ENCODE data around the gene KCNQ4. TPM values are rescaled to one million over a fixed set of nuclear protein-coding genes. Genes with fewer than 3 reads are reported as not detected.

KCNQ4 gene
- total RNA-seq, 1 experiment from 2014 or later = not detected

- ChIA-PET CTCF (no interaction called here), POLR2A (interaction anchor here (1.5 kb wide), 1 partner anchor 11 kb away, joined by 5 read pairs; no protein-coding TSS in a partner anchor)
- Mint-ChIP-seq H3K27me3 (ENCODE audit: insufficient read depth, unreplicated experiment) (peaks cover 26% of the 10 kb centered on the region), H3K4me3 (ENCODE audit: unreplicated experiment) (no peak overlapping the region), H3K4me1 (ENCODE audit: insufficient read depth, unreplicated experiment) (peaks cover 6% of the 10 kb centered on the region), H3K36me3 (ENCODE audit: insufficient read depth, unreplicated experiment) (no peaks in the 10 kb centered on the region), H3K9me3 (ENCODE audit: unreplicated experiment) (no peaks in the 10 kb centered on the region), H3K27ac (ENCODE audit: low read depth, unreplicated experiment) (no peak overlapping the region)
- TF ChIP-seq CTCF (IDR thresholded peaks at IDR 0.05; ENCODE audit: unreplicated experiment) = no peak
- intact Hi-C loops (cut with micrococcal nuclease) = no loop called here
- no TSS peak for BruUV-seq (replicated peaks)
- DNase-seq (ENCODE audit: unreplicated experiment) = no peak
Observed at GRCh38 chr1:40785446-40785845, 1.9 kb downstream of the KCNQ4 start.

GRCh38 chr1:40786171-40786994, 2.8 kb downstream of the KCNQ4 start:
- DNase-seq (ENCODE audit: unreplicated experiment) = no peak
- Mint-ChIP-seq H3K9me3 (ENCODE audit: unreplicated experiment) (no peaks in the 10 kb centered on the region), H3K4me1 (ENCODE audit: insufficient read depth, unreplicated experiment) (peaks cover 6% of the 10 kb centered on the region), H3K4me3 (ENCODE audit: unreplicated experiment) (no peak overlapping the region), H3K36me3 (ENCODE audit: insufficient read depth, unreplicated experiment) (no peaks in the 10 kb centered on the region), H3K27me3 (ENCODE audit: insufficient read depth, unreplicated experiment) (peaks cover 33% of the 10 kb centered on the region), H3K27ac (ENCODE audit: low read depth, unreplicated experiment) (no peak overlapping the region)
- no peak for TF ChIP-seq CTCF (IDR thresholded peaks at IDR 0.05; ENCODE audit: unreplicated experiment)
- ChIA-PET CTCF (interaction anchor here (0.8 to 1.1 kb wide), 2 partner anchors 96 to 167 kb away, joined by 3 read pairs; no protein-coding TSS in a partner anchor), POLR2A (interaction anchor here (0.7 kb wide), 2 partner anchors 19 to 38 kb away, joined by 3 to 5 read pairs; no protein-coding TSS in a partner anchor)
- intact Hi-C loops (cut with micrococcal nuclease) = no loop called here
- BruUV-seq (replicated peaks) = no TSS peak

DNA sequence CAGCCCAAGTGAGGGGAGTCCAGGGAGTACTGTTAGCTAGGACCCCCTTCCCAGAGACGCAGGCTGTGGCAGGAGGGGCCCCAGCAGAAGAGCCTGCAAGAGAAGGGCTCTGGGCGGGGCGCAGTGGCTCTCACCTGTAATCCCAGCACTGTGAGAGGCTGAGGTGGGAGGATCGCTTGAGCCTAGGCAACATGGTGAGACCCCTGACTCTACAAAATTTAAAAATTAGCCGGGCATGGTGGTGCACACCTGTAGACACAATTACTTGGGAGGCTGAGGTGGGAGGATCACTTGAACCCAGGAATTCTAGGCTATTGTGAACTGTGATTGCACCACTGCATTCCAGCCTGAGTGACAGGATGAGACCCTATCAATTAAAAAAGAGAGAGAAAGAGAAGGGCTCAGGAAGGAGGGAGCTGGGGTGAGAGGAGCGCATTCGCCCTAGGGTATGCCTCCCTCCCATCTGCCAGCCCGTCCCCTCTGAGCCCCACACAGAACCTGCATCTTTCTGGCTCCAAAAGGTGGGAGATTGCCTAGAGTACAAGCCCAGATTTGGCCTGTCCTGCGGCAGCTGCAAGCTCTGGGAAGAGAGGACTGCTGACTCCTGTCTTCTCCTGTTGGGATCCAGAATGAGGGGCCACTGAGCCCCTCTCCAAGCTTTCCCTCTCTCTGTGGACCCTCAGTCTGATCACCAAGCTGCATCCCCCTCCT, 3.6 kb downstream of the KCNQ4 start:
- Mint-ChIP-seq H3K36me3 (ENCODE audit: insufficient read depth, unreplicated experiment) (no peaks in the 10 kb centered on the region), H3K4me1 (ENCODE audit: insufficient read depth, unreplicated experiment) (peaks cover 6% of the 10 kb centered on the region), H3K27me3 (ENCODE audit: insufficient read depth, unreplicated experiment) (peaks cover 33% of the 10 kb centered on the region), H3K27ac (ENCODE audit: low read depth, unreplicated experiment) (no peak overlapping the region), H3K9me3 (ENCODE audit: unreplicated experiment) (no peaks in the 10 kb centered on the region), H3K4me3 (ENCODE audit: unreplicated experiment) (no peak overlapping the region)
- CTCF ChIA-PET = interaction anchor here (0.8 to 1.2 kb wide), 3 partner anchors 18 to 166 kb away, joined by 3 read pairs; no protein-coding TSS in a partner anchor
- intact Hi-C loops (cut with micrococcal nuclease) = no loop called here
- POLR2A ChIA-PET = no interaction called here
- BruUV-seq (replicated peaks) = no TSS peak
- TF ChIP-seq CTCF (IDR thresholded peaks at IDR 0.05; ENCODE audit: unreplicated experiment) = no peak
- DNase-seq (ENCODE audit: unreplicated experiment) = no peak

Data from MCF 10A (cell line).